HL-60 (cell line): ENCODE measurements around the gene VPS36.

Experiments used
- DNase-seq, 2 experiments: peaks; one replicate each; pipeline ENCODE4 v3.0.0-alpha.2; 2010 to 2020; ENCODE audit warnings: low read depth in 1 of 2, low spot score in 1 of 2
- H3K27ac ChIP-seq: fragments of 250-450 bp; sonication (Bioruptor Pico); replicated peaks from 2 replicates; pipeline ENCODE4 v1.5.1; 2020; ENCODE audit warnings: mild to moderate bottlenecking, moderate library complexity
- H3K27me3 ChIP-seq: fragments of 250-450 bp; sonication (Bioruptor Pico); 2 replicates; pipeline ENCODE4 v1.5.1; 2021; ENCODE audit warnings: mild to moderate bottlenecking, moderate library complexity; ENCODE audit not compliant: insufficient read depth, poor library complexity, severe bottlenecking
- H3K4me3 ChIP-seq: replicated peaks from 2 replicates; pipeline ENCODE4 v1.5.1; 2011; ENCODE audit warnings: mild to moderate bottlenecking, control low read depth, low read length; ENCODE audit not compliant: insufficient read depth
- GABPA ChIP-seq: IDR thresholded peaks from 2 replicates; pipeline ENCODE4 v1.6.1; 2012; ENCODE audit warnings: low read depth
- POLR2AphosphoS5 ChIP-seq: IDR thresholded peaks from 2 replicates; pipeline ENCODE4 v1.6.1; 2012; ENCODE audit warnings: low read depth
- SPI1 ChIP-seq: IDR thresholded peaks from 2 replicates; pipeline ENCODE4 v1.6.1; 2012; ENCODE audit warnings: low read depth, mild to moderate bottlenecking, borderline replicate concordance
- TF ChIP-seq, protein P1 (sequence below): IDR thresholded peaks from 2 replicates; pipeline ENCODE4 v1.6.1; 2012; ENCODE audit warnings: low read depth; ENCODE audit not compliant: insufficient replicate concordance
- TF ChIP-seq, protein P2 (sequence below): IDR thresholded peaks from one replicate; pipeline ENCODE4 v1.5.1; 2011; ENCODE audit warnings: low read length, control low read depth, inconsistent platforms; ENCODE audit not compliant: insufficient read depth

Gene VPS36

DNA sequence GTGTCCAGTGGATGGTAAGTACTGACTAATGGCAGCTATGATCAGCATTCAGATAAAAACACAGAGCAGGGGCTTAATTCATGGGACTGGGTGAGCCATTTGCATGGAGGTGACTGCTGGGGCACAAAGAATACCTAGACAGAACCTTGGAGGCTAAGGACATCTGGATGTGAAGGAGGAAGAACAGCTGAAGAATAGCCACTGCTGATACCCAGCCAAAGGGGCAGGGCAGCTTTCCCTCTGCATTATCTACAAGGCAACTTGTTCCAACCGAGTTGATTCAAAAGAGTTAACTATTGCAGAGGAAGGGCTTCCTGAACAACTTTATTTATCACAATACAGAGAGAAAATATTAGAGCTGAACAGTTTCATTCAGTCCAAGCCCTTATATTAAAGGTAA, 31.4 kb downstream of the VPS36 start:
- no peak overlapping the region for H3K4me3 ChIP-seq
- H3K27me3 ChIP-seq: no peaks in the 10 kb centered on the region
- H3K27ac ChIP-seq: no peak overlapping the region
- DNase-seq: no peak
- TF ChIP-seq POLR2AphosphoS5: no peak
- TF ChIP-seq, protein P1, sequence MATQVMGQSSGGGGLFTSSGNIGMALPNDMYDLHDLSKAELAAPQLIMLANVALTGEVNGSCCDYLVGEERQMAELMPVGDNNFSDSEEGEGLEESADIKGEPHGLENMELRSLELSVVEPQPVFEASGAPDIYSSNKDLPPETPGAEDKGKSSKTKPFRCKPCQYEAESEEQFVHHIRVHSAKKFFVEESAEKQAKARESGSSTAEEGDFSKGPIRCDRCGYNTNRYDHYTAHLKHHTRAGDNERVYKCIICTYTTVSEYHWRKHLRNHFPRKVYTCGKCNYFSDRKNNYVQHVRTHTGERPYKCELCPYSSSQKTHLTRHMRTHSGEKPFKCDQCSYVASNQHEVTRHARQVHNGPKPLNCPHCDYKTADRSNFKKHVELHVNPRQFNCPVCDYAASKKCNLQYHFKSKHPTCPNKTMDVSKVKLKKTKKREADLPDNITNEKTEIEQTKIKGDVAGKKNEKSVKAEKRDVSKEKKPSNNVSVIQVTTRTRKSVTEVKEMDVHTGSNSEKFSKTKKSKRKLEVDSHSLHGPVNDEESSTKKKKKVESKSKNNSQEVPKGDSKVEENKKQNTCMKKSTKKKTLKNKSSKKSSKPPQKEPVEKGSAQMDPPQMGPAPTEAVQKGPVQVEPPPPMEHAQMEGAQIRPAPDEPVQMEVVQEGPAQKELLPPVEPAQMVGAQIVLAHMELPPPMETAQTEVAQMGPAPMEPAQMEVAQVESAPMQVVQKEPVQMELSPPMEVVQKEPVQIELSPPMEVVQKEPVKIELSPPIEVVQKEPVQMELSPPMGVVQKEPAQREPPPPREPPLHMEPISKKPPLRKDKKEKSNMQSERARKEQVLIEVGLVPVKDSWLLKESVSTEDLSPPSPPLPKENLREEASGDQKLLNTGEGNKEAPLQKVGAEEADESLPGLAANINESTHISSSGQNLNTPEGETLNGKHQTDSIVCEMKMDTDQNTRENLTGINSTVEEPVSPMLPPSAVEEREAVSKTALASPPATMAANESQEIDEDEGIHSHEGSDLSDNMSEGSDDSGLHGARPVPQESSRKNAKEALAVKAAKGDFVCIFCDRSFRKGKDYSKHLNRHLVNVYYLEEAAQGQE: no peak
- TF ChIP-seq, protein P2, sequence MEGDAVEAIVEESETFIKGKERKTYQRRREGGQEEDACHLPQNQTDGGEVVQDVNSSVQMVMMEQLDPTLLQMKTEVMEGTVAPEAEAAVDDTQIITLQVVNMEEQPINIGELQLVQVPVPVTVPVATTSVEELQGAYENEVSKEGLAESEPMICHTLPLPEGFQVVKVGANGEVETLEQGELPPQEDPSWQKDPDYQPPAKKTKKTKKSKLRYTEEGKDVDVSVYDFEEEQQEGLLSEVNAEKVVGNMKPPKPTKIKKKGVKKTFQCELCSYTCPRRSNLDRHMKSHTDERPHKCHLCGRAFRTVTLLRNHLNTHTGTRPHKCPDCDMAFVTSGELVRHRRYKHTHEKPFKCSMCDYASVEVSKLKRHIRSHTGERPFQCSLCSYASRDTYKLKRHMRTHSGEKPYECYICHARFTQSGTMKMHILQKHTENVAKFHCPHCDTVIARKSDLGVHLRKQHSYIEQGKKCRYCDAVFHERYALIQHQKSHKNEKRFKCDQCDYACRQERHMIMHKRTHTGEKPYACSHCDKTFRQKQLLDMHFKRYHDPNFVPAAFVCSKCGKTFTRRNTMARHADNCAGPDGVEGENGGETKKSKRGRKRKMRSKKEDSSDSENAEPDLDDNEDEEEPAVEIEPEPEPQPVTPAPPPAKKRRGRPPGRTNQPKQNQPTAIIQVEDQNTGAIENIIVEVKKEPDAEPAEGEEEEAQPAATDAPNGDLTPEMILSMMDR: no peak
- TF ChIP-seq GABPA: no peak
- no peak for TF ChIP-seq SPI1

DNA sequence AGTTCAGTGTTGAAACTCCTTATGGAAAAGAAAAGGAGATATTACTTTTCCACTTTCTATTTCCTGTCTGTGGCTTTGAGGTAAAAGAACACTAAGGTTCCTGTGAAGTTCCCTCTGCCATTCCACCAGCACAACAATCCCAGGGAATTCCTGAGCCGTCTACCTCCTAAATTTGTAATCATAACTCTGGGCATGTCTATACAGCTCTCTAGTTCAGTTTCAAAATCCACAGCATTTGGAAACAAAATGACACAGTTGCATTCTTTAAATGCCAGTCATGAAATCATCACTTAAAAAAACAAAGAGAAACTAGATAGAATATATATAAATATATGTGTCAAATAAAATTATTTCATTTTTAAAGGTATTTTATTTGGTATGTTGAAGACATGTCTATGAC, 35.5 kb downstream of the VPS36 start:
- DNase-seq: no peak
- no peak overlapping the region for H3K27ac ChIP-seq

DNA sequence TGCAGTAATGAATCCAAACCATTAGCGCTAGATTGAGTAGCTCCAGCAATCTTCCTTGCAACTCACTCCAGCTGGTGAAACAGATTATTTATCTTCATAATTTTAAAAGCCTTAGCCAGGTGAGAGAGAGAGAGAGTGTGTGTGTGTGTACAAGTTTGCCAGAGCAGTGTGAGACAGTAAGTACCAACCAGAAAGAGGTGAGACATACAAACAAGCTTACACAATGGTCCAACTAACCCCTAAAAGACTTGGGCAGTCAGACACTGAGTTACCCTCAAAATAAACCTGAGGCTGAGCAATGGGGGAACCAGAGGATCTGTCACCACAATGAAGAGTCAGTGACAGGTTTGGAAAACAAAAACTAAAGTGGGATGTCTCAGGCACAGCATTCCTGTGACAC, 36.4 kb downstream of the VPS36 start:
- H3K4me3 ChIP-seq: no peak overlapping the region
- TF ChIP-seq GABPA (no peak), POLR2AphosphoS5 (no peak), SPI1 (no peak)
- TF ChIP-seq, protein P2: no peak
- TF ChIP-seq, protein P1: no peak
- no peaks in the 10 kb centered on the region for H3K27me3 ChIP-seq
- DNase-seq: no peak
- H3K27ac ChIP-seq: no peak overlapping the region

More for the DNA sequence above, 35.5 kb downstream of the VPS36 start:
- Histone ChIP-seq H3K27me3 (no peaks in the 10 kb centered on the region), H3K4me3 (no peak overlapping the region)
- TF ChIP-seq, protein P2: no peak
- TF ChIP-seq SPI1 (no peak), GABPA (no peak), POLR2AphosphoS5 (no peak)
- TF ChIP-seq, protein P1: no peak
